ENCODE measurements around the gene SMAD4.

- TF ChIP-seq CTCF (optimal IDR thresholded peaks at IDR 0.05 in 1 of 3, IDR thresholded peaks at IDR 0.05 in 1 of 3, conservative IDR thresholded peaks at IDR 0.05 in 1 of 3; ENCODE audit: extremely low read depth in 1 of 3, insufficient read depth in 2 of 3, low read length in 3 of 3) (no peak), EZH2 (IDR thresholded peaks at IDR 0.05; ENCODE audit: low read length) (no peak)
Observed at GRCh38 chr18:51054764-51055163, 24.8 kb downstream of the SMAD4 start.
